Stomach smooth muscle (tissue), 2 donors: ENCODE data around the gene NUDT9.
"Not testable (repeated sequence)": the region's sequence is repeated elsewhere in the genome, so short reads cannot be mapped to it uniquely, and the experiment has no call there.

Source experiments
- H3K27ac ChIP-seq: one replicate; pipeline ENCODE4 v1.7.0; 2013; ENCODE audit warnings: mild to moderate bottlenecking, low read length, inconsistent platforms
- H3K27me3 ChIP-seq, 2 donors: one replicate each; pipeline ENCODE4 v1.7.0; 2013; ENCODE audit warnings: low read length in 2 of 2; ENCODE audit not compliant: insufficient read depth in 2 of 2, control insufficient read depth in 1 of 2
- H3K36me3 ChIP-seq, 2 donors: one replicate each; pipeline ENCODE4 v1.7.0; 2013; ENCODE audit warnings: low read length in 2 of 2; ENCODE audit not compliant: control insufficient read depth in 2 of 2, insufficient read depth in 2 of 2
- H3K4me1 ChIP-seq: one replicate; pipeline ENCODE4 v1.7.0; 2013; ENCODE audit warnings: low read length; ENCODE audit not compliant: control insufficient read depth, insufficient read depth
- H3K4me3 ChIP-seq, 2 donors: one replicate each; pipeline ENCODE4 v1.7.0; 2013; ENCODE audit warnings: low read length in 2 of 2
- H3K9ac ChIP-seq, 2 donors: one replicate each; pipeline ENCODE4 v1.7.0; 2013; ENCODE audit warnings: low read length in 2 of 2, mild to moderate bottlenecking in 1 of 2
- H3K9me3 ChIP-seq, 2 donors: one replicate each; pipeline ENCODE4 v1.7.0; 2013; ENCODE audit warnings: low read length in 2 of 2; ENCODE audit not compliant: control insufficient read depth in 2 of 2
- donor health status: healthy.
- donor health status: Pancreatic carcinoma.

The NUDT9 gene

GRCh38 chr4:87390891-87391575 lies 31.3 kb upstream of the NUDT9 start, which contains the start of gene HSD17B11:
Gene HSD17B11, minus strand, starts transcription at chr4:87391188. Its CDS starts 118 bp downstream, at chr4:87391070.
- H3K36me3 ChIP-seq: no peaks in the 10 kb centered on the region
- H3K27ac ChIP-seq: peak within 1 kb of the TSS; percentile 94
- no peaks in the 10 kb centered on the region for H3K27me3 ChIP-seq
- H3K4me1 ChIP-seq: no peaks in the 10 kb centered on the region
- peak within 1 kb of the TSS; percentile 91 to 92 for H3K4me3 ChIP-seq
- H3K9ac ChIP-seq: peak within 1 kb of the TSS; percentile 95
- peaks cover 3% of the 10 kb centered on the region in 2 donors for H3K9me3 ChIP-seq

- peak overlapping the region; percentile 94 for H3K27ac ChIP-seq
Measured at GRCh38 chr4:87391576-87392054, 30.8 kb upstream of the NUDT9 start.

GRCh38 chr4:87392183-87392582 lies 30.2 kb upstream of the NUDT9 start:
- Histone ChIP-seq H3K27ac (no peak overlapping the region), H3K4me1 (no peaks in the 10 kb centered on the region), H3K36me3 (no peaks in the 10 kb centered on the region), H3K27me3 (no peaks in the 10 kb centered on the region), H3K4me3 (no peak overlapping the region), H3K9me3 (peaks cover 3% of the 10 kb centered on the region in 2 donors), H3K9ac (peak overlapping the region in 1 of 2 donors; percentile 95)

More at GRCh38 chr4:87391576-87392054, 30.8 kb upstream of the NUDT9 start:
- peaks cover 3% of the 10 kb centered on the region in 2 donors for H3K9me3 ChIP-seq
- H3K27me3 ChIP-seq: no peaks in the 10 kb centered on the region
- peak overlapping the region; percentile 95 for H3K9ac ChIP-seq
- H3K36me3 ChIP-seq: no peaks in the 10 kb centered on the region
- no peaks in the 10 kb centered on the region for H3K4me1 ChIP-seq
- peak overlapping the region; percentile 91 to 92 for H3K4me3 ChIP-seq

- H3K27ac ChIP-seq: not testable (repeated sequence)
Measured at GRCh38 chr4:87395073-87395472, 27.3 kb upstream of the NUDT9 start.

GRCh38 chr4:87395851-87396250 lies 26.5 kb upstream of the NUDT9 start:
- H3K9ac ChIP-seq, H3K4me3 ChIP-seq, H3K4me1 ChIP-seq, H3K9me3 ChIP-seq, H3K27ac ChIP-seq, H3K36me3 ChIP-seq, H3K27me3 ChIP-seq: not testable (repeated sequence)

More at GRCh38 chr4:87395073-87395472, 27.3 kb upstream of the NUDT9 start:
- not testable (repeated sequence) for H3K4me3 ChIP-seq, H3K9me3 ChIP-seq, H3K9ac ChIP-seq, H3K27me3 ChIP-seq, H3K36me3 ChIP-seq, H3K4me1 ChIP-seq

GRCh38 chr4:87399148-87399547 lies 23.2 kb upstream of the NUDT9 start:
- Histone ChIP-seq H3K9me3 (no peaks in the 10 kb centered on the region), H3K27me3 (no peaks in the 10 kb centered on the region), H3K4me3 (no peak overlapping the region), H3K4me1 (no peaks in the 10 kb centered on the region), H3K9ac (no peak overlapping the region), H3K36me3 (no peaks in the 10 kb centered on the region), H3K27ac (no peak overlapping the region)

GRCh38 chr4:87399954-87400353 lies 22.4 kb upstream of the NUDT9 start:
- Histone ChIP-seq H3K27ac (no peak overlapping the region), H3K27me3 (no peaks in the 10 kb centered on the region), H3K9me3 (no peaks in the 10 kb centered on the region), H3K4me3 (no peak overlapping the region), H3K4me1 (no peaks in the 10 kb centered on the region), H3K9ac (no peak overlapping the region), H3K36me3 (no peaks in the 10 kb centered on the region)

- not testable (repeated sequence) for H3K9ac ChIP-seq, H3K9me3 ChIP-seq, H3K4me1 ChIP-seq, H3K27me3 ChIP-seq, H3K36me3 ChIP-seq, H3K27ac ChIP-seq, H3K4me3 ChIP-seq
Measured at GRCh38 chr4:87403732-87404131, 18.6 kb upstream of the NUDT9 start.

- H3K36me3 ChIP-seq: no peaks in the 10 kb centered on the region
- no peak overlapping the region for H3K4me3 ChIP-seq
- no peaks in the 10 kb centered on the region for H3K4me1 ChIP-seq
- no peak overlapping the region for H3K27ac ChIP-seq
- H3K27me3 ChIP-seq: no peaks in the 10 kb centered on the region
- H3K9me3 ChIP-seq: no peaks in the 10 kb centered on the region
- no peak overlapping the region for H3K9ac ChIP-seq
Measured at GRCh38 chr4:87405211-87405820, 17.1 kb upstream of the NUDT9 start.

- no peaks in the 10 kb centered on the region for H3K36me3 ChIP-seq
- no peak overlapping the region for H3K27ac ChIP-seq
- H3K4me1 ChIP-seq: no peaks in the 10 kb centered on the region
- H3K4me3 ChIP-seq: no peak overlapping the region
- H3K9ac ChIP-seq: no peak overlapping the region
- no peaks in the 10 kb centered on the region for H3K27me3 ChIP-seq
- H3K9me3 ChIP-seq: no peaks in the 10 kb centered on the region
Measured at GRCh38 chr4:87406462-87406861, 15.9 kb upstream of the NUDT9 start.

GRCh38 chr4:87406902-87407301 lies 15.5 kb upstream of the NUDT9 start:
- not testable (repeated sequence) for H3K36me3 ChIP-seq, H3K4me3 ChIP-seq, H3K27me3 ChIP-seq, H3K27ac ChIP-seq, H3K9me3 ChIP-seq, H3K4me1 ChIP-seq, H3K9ac ChIP-seq
